Measurements from ENCODE around the gene THADA.

The THADA gene

DNA sequence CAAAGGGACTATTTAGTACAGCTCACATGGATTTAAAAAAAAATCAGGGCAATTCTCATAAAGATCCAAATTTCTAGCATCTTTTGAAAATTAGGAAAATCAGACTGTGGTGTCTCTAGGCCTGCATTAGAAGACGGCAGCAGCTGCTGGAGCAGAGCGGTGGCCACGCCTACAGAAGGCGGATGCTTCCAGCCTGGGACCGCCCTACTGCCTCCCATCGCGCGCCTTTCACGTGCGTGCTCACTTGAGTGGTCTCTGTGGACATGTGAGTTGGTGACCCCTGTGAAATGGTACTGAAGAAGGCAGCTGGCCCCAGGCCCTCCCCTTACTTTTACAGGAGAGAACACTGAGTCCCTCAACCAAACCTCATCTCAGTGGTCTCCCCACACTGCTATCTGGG is 354.3 kb downstream of the THADA start:
- Histone ChIP-seq H3K4me3 (ENCODE audit: low read length) (no peak overlapping the region), H3K36me3 (ENCODE audit: control insufficient read depth, insufficient read depth, low read length) (no peaks in the 10 kb centered on the region), H3K9me3 (ENCODE audit: control insufficient read depth, low read length) (no peaks in the 10 kb centered on the region), H3K27me3 (ENCODE audit: control insufficient read depth, insufficient read depth, low read length) (no peaks in the 10 kb centered on the region), H3K9ac (ENCODE audit: low read length) (no peak overlapping the region), H3K4me1 (ENCODE audit: control insufficient read depth, insufficient read depth, low read length) (no peaks in the 10 kb centered on the region)

- Histone ChIP-seq H3K9me3 (ENCODE audit: control insufficient read depth, low read length) (no peaks in the 10 kb centered on the region), H3K4me3 (ENCODE audit: low read length) (no peak overlapping the region), H3K4me1 (ENCODE audit: control insufficient read depth, insufficient read depth, low read length) (no peaks in the 10 kb centered on the region), H3K36me3 (ENCODE audit: control insufficient read depth, insufficient read depth, low read length) (no peaks in the 10 kb centered on the region), H3K27me3 (ENCODE audit: control insufficient read depth, insufficient read depth, low read length) (no peaks in the 10 kb centered on the region), H3K9ac (ENCODE audit: low read length) (no peak overlapping the region)
Measured at GRCh38 chr2:43240766-43241150, 355.1 kb downstream of the THADA start.

GRCh38 chr2:43239981-43240765 is 355.7 kb downstream of the THADA start:
- Histone ChIP-seq H3K4me1 (ENCODE audit: control insufficient read depth, insufficient read depth, low read length) (no peaks in the 10 kb centered on the region), H3K36me3 (ENCODE audit: control insufficient read depth, insufficient read depth, low read length) (no peaks in the 10 kb centered on the region), H3K9me3 (ENCODE audit: control insufficient read depth, low read length) (no peaks in the 10 kb centered on the region), H3K27me3 (ENCODE audit: control insufficient read depth, insufficient read depth, low read length) (no peaks in the 10 kb centered on the region), H3K4me3 (ENCODE audit: low read length) (no peak overlapping the region), H3K9ac (ENCODE audit: low read length) (no peak overlapping the region)

GRCh38 chr2:43238813-43239212 is 357.0 kb downstream of the THADA start:
- no peaks in the 10 kb centered on the region for H3K4me1 ChIP-seq (ENCODE audit: control insufficient read depth, insufficient read depth, low read length)
- no peaks in the 10 kb centered on the region for H3K36me3 ChIP-seq (ENCODE audit: control insufficient read depth, insufficient read depth, low read length)
- no peaks in the 10 kb centered on the region for H3K27me3 ChIP-seq (ENCODE audit: control insufficient read depth, insufficient read depth, low read length)
- no peak overlapping the region for H3K4me3 ChIP-seq (ENCODE audit: low read length)
- H3K9me3 ChIP-seq (ENCODE audit: control insufficient read depth, low read length) = no peaks in the 10 kb centered on the region
- H3K9ac ChIP-seq (ENCODE audit: low read length) = no peak overlapping the region

DNA sequence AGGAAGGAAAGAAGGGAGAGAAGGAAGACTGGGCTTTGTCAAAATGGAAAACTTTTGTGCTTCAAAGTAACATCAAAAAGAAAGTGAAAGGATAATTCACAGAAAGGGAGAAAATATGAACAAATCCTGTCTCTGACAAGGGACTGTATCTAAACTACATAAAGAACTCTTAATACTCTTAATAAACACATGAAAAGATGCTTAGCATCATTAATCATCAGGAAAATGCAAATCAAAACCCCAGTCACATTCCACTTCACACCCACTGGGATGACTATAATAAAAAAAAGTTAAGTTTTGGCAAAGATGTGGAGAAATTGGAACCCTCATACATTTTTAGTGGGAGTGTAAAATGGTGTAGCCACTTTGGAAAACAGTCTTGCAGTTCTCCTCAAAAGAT is 357.7 kb downstream of the THADA start:
- H3K4me1 ChIP-seq (ENCODE audit: control insufficient read depth, insufficient read depth, low read length) = no peaks in the 10 kb centered on the region

DNA sequence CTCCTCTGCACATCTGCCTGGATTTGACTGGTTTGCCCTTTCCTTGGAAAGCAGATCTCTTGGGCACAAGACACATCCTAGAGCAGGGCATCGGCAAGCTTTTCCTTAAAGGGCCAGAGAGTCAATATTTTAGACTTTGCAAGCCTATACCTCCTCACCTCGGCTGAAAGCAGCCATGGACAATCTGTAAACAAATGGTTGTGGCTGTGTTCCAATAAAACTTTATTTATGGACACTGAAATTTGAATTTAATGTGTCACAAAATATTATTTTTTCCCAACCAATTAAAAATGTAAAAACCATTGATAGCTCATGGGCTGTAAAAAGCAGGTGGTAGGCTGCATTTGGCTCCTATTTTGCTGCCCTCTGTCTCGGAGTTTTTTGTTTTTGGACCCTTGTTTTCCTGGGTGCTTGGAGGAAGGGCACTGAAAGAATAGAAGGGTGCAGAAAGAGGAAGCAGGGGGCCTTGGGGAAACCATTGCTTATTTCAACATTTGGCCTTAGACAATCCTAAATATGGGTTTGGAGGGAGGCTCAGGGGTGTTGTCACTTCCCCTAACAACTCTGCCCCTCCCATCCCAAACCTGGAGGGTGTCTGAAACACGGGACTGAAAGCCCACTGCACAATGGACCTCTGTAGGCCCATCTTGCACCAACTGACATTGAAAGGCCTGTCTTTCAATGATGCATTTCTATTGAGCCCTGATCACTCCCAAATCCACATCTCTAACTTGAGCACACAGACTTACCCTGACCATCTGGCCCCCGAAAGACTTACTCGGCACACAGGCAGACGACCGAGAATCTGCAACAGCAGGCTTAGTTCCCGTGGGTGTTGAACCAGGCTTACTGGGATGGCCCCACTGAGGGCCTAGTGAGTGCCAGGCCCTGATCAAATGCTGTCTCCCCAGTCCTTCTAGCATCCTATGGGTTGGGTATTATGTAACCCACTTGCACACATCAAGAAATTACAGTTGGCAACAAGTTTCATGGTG is 362.3 kb downstream of the THADA start:
- peaks cover 13% of the 10 kb centered on the region for H3K4me1 ChIP-seq (ENCODE audit: control insufficient read depth, insufficient read depth, low read length)
- no peaks in the 10 kb centered on the region for H3K27me3 ChIP-seq (ENCODE audit: control insufficient read depth, insufficient read depth, low read length)
- H3K4me3 ChIP-seq (ENCODE audit: low read length) = no peak overlapping the region
- no peak overlapping the region for H3K9ac ChIP-seq (ENCODE audit: low read length)
- no peaks in the 10 kb centered on the region for H3K9me3 ChIP-seq (ENCODE audit: control insufficient read depth, low read length)
- no peaks in the 10 kb centered on the region for H3K36me3 ChIP-seq (ENCODE audit: control insufficient read depth, insufficient read depth, low read length)

More for the DNA sequence above, 357.7 kb downstream of the THADA start:
- Histone ChIP-seq H3K9ac (ENCODE audit: low read length) (no peak overlapping the region), H3K27me3 (ENCODE audit: control insufficient read depth, insufficient read depth, low read length) (no peaks in the 10 kb centered on the region), H3K36me3 (ENCODE audit: control insufficient read depth, insufficient read depth, low read length) (no peaks in the 10 kb centered on the region), H3K9me3 (ENCODE audit: control insufficient read depth, low read length) (no peaks in the 10 kb centered on the region), H3K4me3 (ENCODE audit: low read length) (no peak overlapping the region)

DNA sequence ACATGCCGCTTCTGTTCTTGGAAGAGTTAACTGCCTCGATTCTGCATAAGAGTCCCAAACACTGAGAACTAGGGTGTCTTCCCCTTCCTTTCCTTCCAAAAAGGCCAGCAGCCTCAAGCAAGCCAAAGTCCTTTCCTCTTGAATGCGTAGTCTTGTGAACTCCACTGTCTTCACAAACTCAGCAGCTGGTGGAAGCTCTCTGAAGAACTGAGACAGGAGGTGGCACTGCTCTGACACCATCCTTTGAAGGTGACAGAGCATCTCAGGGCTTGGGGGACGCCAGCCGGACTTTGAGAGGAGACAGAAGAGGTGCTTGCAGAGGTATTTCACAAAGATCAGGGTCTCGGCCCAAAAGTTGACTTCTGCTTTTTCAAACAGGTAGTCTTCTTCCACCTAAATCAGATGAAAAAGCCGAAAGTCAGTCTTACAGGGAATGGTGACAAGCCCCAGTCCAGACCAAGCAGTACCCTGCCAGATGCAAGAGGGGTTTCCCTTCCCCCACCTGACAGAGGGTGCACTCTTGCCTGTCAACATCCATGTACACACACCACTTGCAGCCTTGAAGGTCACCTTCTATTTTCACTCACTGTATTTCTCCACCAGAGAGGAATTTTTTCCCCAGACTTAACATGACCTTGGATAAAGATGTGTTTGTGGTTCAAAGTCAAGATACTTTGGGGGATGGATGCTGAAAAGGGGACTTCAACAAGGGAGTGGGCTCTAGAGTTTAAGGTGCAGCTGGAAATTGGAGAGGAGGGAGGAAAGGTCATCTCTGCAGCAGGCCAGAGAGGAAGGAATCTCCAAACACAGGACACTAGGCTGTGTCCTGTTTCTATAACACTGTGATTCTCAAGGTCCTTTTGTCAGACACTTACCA is 364.6 kb downstream of the THADA start:
- Histone ChIP-seq H3K4me3 (ENCODE audit: low read length) (no peak overlapping the region), H3K27me3 (ENCODE audit: control insufficient read depth, insufficient read depth, low read length) (no peaks in the 10 kb centered on the region), H3K4me1 (ENCODE audit: control insufficient read depth, insufficient read depth, low read length) (peaks cover 22% of the 10 kb centered on the region), H3K36me3 (ENCODE audit: control insufficient read depth, insufficient read depth, low read length) (no peaks in the 10 kb centered on the region), H3K9ac (ENCODE audit: low read length) (no peak overlapping the region), H3K9me3 (ENCODE audit: control insufficient read depth, low read length) (no peaks in the 10 kb centered on the region)

DNA sequence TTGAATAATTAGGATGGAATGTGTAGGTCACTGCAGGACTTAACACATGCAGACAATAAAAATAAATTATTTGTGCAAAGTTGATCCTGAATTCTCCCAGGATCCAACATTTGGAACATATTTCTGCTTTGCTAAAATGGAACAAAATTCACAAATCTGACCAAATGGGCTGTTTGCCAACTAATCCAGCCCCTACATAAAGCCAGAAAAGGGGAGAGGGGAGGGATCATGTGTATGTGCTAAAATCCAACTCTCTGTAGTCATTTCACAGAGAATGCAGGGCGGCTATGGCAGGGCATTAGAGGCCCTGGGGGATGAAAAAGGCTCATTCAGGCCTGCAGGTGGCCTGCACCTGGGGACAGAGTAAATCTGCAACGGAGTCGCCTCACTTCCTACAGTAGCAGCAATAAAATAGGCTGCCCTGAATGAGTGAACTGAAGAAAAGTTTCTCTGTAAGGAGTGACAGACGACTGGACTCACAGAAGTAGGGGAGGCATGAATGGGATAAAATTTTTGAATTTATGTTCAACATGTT is 365.4 kb downstream of the THADA start:
- peaks cover 22% of the 10 kb centered on the region for H3K4me1 ChIP-seq (ENCODE audit: control insufficient read depth, insufficient read depth, low read length)
- H3K9me3 ChIP-seq (ENCODE audit: control insufficient read depth, low read length) = no peaks in the 10 kb centered on the region
- no peak overlapping the region for H3K9ac ChIP-seq (ENCODE audit: low read length)
- no peaks in the 10 kb centered on the region for H3K36me3 ChIP-seq (ENCODE audit: control insufficient read depth, insufficient read depth, low read length)
- no peaks in the 10 kb centered on the region for H3K27me3 ChIP-seq (ENCODE audit: control insufficient read depth, insufficient read depth, low read length)
- H3K4me3 ChIP-seq (ENCODE audit: low read length) = no peak overlapping the region

GRCh38 chr2:43228756-43229659 is 366.8 kb downstream of the THADA start:
- Histone ChIP-seq H3K36me3 (ENCODE audit: control insufficient read depth, insufficient read depth, low read length) (peaks cover 2% of the 10 kb centered on the region), H3K4me3 (ENCODE audit: low read length) (no peak overlapping the region), H3K9me3 (ENCODE audit: control insufficient read depth, low read length) (no peaks in the 10 kb centered on the region), H3K4me1 (ENCODE audit: control insufficient read depth, insufficient read depth, low read length) (peaks cover 22% of the 10 kb centered on the region), H3K9ac (ENCODE audit: low read length) (no peak overlapping the region), H3K27me3 (ENCODE audit: control insufficient read depth, insufficient read depth, low read length) (no peaks in the 10 kb centered on the region)

DNA sequence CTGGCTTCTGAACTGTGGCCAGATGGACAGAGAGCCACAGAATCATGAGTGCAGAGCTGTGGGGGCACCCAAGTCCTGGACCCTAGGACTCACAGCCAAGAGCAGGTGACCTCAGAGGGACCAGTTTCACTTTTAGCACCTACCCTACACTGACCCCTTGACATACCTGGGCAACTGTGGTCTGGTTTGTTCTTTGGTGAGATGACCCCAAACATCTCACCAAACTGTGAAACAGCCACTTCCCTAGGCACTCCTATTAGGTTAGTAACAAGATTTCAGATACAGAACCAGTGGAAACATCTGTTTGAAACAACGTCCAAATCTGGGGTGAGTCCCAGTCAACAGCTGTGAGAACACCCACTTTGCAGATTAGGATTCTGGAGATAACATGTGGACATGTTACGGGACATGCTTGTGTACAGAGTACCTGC is 367.5 kb downstream of the THADA start:
- Histone ChIP-seq H3K27me3 (ENCODE audit: control insufficient read depth, insufficient read depth, low read length) (no peaks in the 10 kb centered on the region), H3K4me3 (ENCODE audit: low read length) (peak overlapping the region; percentile 68), H3K36me3 (ENCODE audit: control insufficient read depth, insufficient read depth, low read length) (peaks cover 9% of the 10 kb centered on the region), H3K9me3 (ENCODE audit: control insufficient read depth, low read length) (no peaks in the 10 kb centered on the region), H3K9ac (ENCODE audit: low read length) (peak overlapping the region; percentile 93), H3K4me1 (ENCODE audit: control insufficient read depth, insufficient read depth, low read length) (peaks cover 22% of the 10 kb centered on the region)
